ENCODE measurements around the gene MYBPC2. TPM values are rescaled to one million over a fixed set of nuclear protein-coding genes. Genes with fewer than 3 reads are reported as not detected.

Gene MYBPC2
- total RNA-seq, 1 donor from 2014 or later = 1.4 TPM

DNA sequence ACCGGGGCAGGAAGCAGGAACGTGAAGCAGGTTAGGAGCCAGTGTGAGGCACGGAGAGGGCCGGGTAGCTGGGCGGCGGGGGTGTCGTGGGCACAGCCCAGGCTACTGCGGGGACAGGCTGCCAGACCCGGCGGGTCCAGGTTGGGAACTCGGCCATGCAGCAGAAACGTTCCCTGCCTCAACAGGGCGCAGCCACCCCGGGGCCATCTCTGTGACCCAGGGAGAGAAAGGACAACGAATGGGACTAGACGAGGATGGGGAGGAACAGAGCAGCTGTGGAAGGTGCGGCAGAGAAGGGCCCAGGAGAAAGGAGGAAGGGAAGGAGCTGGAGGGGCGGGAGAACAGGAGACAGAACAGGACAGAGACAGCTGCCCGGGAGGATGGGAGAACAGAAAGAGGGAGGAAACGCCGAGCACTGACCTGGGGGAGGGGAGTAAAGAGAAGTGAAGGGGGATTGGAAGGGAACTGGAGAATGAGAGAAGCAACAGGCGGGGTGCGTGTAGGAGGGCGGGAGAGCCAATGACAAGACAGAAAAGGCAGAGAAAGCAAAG is 56.8 kb downstream of the MYBPC2 start:
- H3K4me1 Mint-ChIP-seq = peaks cover 29% of the 10 kb centered on the region
- H3K4me3 Mint-ChIP-seq = no peak overlapping the region
- intact Hi-C loops (cut with micrococcal nuclease) = no loop called here
- H3K27ac Mint-ChIP-seq = no peak overlapping the region
- POLR2A ChIA-PET = interaction anchor here (0.5 to 0.6 kb wide), 2 partner anchors 30 to 882 kb away, joined by 3 read pairs; no protein-coding TSS in a partner anchor
- H3K36me3 Mint-ChIP-seq (ENCODE audit: low read depth) = peaks cover 15% of the 10 kb centered on the region
- no peaks in the 10 kb centered on the region for H3K27me3 Mint-ChIP-seq
- ATAC-seq (ENCODE audit: low read depth) = no peak
- DNase-seq = no peak
- CTCF ChIA-PET = no interaction called here
- TF ChIP-seq, protein P1, sequence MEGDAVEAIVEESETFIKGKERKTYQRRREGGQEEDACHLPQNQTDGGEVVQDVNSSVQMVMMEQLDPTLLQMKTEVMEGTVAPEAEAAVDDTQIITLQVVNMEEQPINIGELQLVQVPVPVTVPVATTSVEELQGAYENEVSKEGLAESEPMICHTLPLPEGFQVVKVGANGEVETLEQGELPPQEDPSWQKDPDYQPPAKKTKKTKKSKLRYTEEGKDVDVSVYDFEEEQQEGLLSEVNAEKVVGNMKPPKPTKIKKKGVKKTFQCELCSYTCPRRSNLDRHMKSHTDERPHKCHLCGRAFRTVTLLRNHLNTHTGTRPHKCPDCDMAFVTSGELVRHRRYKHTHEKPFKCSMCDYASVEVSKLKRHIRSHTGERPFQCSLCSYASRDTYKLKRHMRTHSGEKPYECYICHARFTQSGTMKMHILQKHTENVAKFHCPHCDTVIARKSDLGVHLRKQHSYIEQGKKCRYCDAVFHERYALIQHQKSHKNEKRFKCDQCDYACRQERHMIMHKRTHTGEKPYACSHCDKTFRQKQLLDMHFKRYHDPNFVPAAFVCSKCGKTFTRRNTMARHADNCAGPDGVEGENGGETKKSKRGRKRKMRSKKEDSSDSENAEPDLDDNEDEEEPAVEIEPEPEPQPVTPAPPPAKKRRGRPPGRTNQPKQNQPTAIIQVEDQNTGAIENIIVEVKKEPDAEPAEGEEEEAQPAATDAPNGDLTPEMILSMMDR (IDR thresholded peaks at IDR 0.05) = no peak
- no peaks in the 10 kb centered on the region for H3K9me3 Mint-ChIP-seq

DNA sequence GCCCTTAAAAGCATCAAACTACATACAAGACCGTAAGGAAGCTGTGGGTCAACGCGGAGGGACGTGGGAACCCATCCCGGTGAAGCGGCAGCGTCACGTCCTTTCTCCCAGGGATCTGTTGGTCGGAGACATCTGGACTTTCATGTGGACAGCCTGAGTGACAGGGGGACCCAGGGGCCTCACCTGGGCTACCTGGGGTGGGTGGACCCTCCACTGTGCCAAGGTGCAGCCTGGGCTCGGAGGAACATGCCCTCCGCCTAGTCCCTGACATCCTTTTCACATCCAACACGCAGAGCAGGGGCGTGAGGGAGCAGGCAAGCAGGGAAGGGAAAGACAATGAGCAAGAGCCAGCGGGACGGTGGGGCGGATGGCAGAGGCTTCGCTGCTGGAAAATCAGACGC is 57.7 kb downstream of the MYBPC2 start:
- ATAC-seq (ENCODE audit: low read depth) (no peak), DNase-seq (no peak)
- ChIA-PET CTCF (no interaction called here), POLR2A (no interaction called here)
- Mint-ChIP-seq H3K9me3 (no peaks in the 10 kb centered on the region), H3K27me3 (no peaks in the 10 kb centered on the region), H3K27ac (no peak overlapping the region), H3K36me3 (ENCODE audit: low read depth) (peaks cover 10% of the 10 kb centered on the region), H3K4me1 (peaks cover 29% of the 10 kb centered on the region), H3K4me3 (no peak overlapping the region)
- TF ChIP-seq, protein P1 (IDR thresholded peaks at IDR 0.05) = no peak
- intact Hi-C loops (cut with micrococcal nuclease) = no loop called here

DNA sequence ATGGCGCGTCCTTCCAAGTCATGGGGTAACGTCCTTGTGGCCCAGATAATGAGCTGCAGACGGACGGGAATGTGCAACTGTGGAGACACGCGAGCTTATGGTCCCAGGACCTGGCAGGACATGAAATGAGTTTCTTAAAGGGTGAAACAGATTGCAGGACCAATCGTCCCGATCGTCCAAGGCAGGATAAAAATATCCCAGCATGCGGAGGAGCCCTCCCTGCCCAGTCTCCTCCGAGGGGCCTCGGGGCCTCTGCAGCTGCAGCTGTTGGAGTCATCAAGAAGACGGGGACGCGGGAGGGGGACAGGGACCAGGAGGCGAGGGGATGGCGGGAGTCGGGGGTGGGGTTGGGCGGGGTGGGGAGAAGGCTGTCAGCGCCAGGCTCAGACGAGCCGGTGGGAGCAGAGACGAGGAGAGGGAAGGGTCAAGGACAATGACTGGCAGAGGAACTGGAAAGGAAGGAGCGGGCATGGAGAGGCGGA is 58.3 kb downstream of the MYBPC2 start:
- H3K27ac Mint-ChIP-seq = no peak overlapping the region
- ATAC-seq (ENCODE audit: low read depth) (no peak), DNase-seq (no peak)
- TF ChIP-seq, protein P1 (IDR thresholded peaks at IDR 0.05) = no peak
- peaks cover 29% of the 10 kb centered on the region for H3K4me1 Mint-ChIP-seq
- H3K27me3 Mint-ChIP-seq = no peaks in the 10 kb centered on the region
- H3K9me3 Mint-ChIP-seq = no peaks in the 10 kb centered on the region
- ChIA-PET CTCF (no interaction called here), POLR2A (interaction anchor here (0.6 kb wide), 1 partner anchor 12 kb away, joined by 5 read pairs; no protein-coding TSS in a partner anchor)
- intact Hi-C loops (cut with micrococcal nuclease) = no loop called here
- no peak overlapping the region for H3K4me3 Mint-ChIP-seq
- H3K36me3 Mint-ChIP-seq (ENCODE audit: low read depth) = peaks cover 5% of the 10 kb centered on the region

DNA sequence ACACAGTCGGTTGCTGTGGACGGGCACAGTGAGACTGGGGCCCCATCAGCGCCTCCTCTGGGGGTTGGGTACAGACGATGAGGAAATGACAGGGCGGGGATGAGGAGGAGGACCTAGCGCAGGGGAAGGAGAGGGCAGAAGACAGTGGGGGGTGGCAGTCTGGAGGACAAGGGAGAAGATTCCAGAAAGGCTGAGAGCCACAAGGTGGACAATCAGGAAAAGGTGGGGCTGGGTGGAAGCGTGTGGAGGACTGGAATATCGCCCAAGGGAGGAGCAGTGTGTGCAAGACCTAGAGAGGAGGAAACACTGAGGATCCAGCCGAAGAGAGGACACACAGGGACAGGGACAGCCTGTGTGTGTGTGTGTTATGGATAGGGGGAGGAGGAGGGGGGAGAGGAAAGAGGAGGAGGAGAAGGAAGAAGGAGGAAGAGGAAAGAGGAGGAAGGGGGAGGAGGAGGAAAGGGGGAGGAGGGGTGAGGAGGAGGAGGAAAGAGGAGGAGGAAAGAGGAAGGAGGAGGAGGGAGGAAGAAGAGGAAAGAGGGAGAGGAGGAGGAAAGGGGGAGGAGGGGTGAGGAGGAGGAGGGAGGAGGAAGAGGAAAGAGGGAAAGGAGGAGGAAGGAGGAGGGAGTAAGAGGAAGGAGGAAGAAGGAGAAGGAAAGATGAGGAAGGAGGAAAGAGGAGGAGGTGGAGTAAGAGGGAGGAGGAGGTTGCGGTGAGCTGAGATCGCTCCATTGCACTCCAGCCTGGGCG is 59.8 kb downstream of the MYBPC2 start:
- intact Hi-C loops (cut with micrococcal nuclease) = no loop called here
- ChIA-PET CTCF (no interaction called here), POLR2A (no interaction called here)
- H3K27ac Mint-ChIP-seq = no peak overlapping the region
- H3K36me3 Mint-ChIP-seq (ENCODE audit: low read depth) = peaks cover 5% of the 10 kb centered on the region
- ATAC-seq (ENCODE audit: low read depth) (peak; percentile 83), DNase-seq (no peak)
- peaks cover 27% of the 10 kb centered on the region for H3K4me1 Mint-ChIP-seq
- H3K4me3 Mint-ChIP-seq = no peak overlapping the region
- TF ChIP-seq, protein P1 (IDR thresholded peaks at IDR 0.05) = no peak
- no peaks in the 10 kb centered on the region for H3K27me3 Mint-ChIP-seq
- no peaks in the 10 kb centered on the region for H3K9me3 Mint-ChIP-seq

DNA sequence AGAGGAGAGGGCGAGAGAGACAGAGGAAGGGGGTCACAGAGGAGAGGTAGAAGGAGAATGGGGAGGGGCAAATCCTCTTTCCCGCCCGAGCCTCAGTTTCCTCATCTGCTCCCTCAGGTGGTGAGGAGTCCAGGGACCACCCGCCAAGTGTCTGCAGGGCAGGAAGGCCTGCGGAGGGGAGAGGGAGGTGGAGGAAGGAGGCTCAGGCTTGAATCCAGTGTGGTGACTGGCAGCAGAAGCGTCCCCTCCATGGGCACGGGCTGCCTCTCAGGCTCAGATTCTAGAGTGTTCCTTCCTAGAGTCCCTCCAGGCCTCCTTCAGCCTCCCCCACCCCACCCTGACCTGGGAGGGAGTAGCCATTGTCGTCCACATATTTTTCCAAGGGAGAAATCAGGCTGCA is 60.5 kb downstream of the MYBPC2 start:
- Mint-ChIP-seq H3K27me3 (no peaks in the 10 kb centered on the region), H3K4me1 (peaks cover 24% of the 10 kb centered on the region), H3K36me3 (ENCODE audit: low read depth) (peaks cover 5% of the 10 kb centered on the region), H3K9me3 (no peaks in the 10 kb centered on the region), H3K4me3 (no peak overlapping the region), H3K27ac (no peak overlapping the region)
- TF ChIP-seq, protein P1 (IDR thresholded peaks at IDR 0.05) = no peak
- ChIA-PET POLR2A (no interaction called here), CTCF (no interaction called here)
- intact Hi-C loops (cut with micrococcal nuclease) = no loop called here
- DNase-seq = no peak
- no peak for ATAC-seq (ENCODE audit: low read depth)
